NCI-H774 (cell line): Measurements from ENCODE around the gene PDZRN3.

Experiments used
- DNase-seq: peaks from one replicate; lab custom pipeline; 2025; lab: John Stamatoyannopoulos, UW

PDZRN3 gene

DNA sequence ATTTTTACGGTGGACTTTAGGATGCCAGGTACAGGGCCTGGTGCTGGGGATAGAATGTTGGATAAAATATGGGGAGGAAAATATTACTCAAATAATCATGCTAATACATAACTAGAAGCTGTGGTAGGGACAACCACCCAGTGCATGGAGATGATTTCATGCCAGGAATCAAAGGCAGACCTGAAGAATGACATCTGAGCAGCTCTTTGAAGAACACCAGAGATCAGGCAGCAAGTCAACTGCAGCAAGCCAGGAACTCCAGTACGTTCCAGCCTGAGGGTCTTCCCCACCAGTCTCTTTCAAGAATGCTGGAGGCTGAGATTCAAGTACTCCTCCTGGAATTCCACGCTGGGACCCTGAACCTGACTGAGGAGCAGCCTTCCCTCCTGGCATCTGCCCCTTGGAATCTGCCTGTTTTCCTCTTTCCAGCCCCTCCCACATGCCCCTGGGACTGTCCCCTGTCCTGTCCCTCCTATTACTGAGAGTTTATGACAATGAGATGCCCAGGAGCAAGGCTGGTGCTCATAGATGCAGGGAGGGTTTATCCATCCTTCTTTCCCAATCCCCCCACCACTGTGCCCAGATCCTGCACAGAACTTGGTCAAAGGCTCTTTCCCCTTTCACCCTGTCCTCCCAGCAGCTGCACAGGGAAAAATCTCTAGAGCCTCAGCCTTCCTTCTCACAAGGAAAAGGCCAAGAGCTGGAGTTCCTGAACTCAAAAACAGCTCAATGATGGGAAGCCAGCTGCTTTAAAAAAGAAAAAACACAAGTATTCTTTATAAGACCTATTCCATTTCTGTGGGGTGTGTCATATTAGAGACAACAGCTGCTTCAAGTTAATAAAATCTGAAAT, 68.0 kb downstream of the PDZRN3 start:
- DNase-seq, result no peak

DNA sequence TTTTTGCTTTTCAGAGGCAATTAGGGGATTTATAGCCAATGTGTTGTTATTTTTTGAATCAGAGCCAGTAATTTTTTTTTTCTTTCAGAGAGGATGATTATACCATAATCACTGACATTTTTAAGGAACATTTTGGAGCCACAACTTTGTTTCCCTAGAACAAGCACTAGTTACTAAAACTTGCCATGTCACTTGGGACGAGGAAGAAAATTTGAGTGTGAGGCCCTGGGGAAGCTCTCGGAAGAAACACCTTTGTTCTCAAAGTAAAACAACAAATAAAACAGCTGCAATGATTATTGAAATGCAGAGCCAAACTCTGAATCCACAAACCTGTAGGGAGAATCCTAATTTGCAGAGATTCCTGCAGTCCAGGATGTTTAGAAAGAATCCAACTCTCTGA, 69.7 kb downstream of the PDZRN3 start:
- DNase-seq, result no peak

DNA sequence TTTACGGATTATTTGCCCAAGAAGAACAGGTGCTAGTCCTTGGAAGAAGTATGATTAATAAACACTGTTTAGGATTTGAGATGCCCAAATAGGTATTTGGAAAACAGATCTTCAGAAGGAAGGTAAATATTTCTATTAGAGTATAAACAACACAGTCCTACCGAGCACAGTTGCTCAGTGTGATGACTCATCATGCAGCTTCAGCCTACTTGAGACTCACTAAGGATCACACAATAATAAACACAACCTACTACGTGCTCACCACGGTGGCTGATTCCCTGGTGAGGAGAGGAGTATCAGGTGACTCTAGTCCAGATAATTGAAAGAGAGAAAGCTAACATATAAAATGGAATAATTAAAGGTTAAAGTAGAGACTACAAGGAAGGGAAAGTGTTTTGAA, 72.0 kb downstream of the PDZRN3 start:
- DNase-seq, result no peak

DNA sequence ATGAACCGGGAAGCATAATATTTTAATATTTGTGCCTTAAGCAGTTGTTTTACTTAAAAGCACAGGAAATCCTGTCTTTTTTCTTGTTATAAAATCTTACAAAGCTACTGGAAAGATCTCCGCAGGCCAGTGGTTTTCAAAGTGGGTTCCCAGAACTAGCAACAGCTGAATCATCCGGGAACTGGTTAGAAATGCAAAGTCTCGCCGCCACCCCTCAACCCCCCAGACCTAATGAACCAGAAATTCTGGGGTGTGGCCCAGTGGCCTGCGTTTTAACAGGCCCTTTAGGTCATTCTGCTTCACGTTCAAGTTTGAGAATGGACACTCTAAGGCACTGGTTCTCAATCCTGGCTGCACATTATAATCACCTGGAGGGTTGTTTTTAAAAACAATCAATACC, 74.7 kb downstream of the PDZRN3 start:
- no peak for DNase-seq

DNA sequence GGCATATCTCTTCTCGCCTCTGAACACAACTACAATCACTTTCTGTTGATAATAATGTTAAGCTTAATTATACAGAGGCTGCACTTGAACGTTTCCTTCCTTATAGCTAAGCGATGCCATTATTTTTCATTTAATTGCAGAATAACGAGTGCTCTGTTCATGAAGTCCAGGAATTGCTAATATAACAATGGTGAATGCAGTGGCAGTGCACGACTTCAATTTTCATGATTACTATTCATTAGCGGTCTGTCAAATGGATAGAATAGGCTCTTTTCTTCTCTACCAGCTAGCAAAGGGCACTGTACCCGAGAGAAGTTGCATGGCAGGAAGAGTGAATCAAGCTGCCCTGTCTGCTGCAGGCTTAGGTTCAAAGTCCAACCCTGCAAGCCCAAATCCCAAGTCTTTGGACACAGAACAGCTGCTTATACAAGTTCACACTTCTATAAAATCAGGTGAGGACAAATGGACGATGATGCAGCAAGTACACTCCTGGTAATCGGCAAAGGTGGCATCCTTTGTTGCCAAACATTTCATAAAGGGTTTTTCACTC, 75.6 kb downstream of the PDZRN3 start:
- DNase-seq, result no peak

DNA sequence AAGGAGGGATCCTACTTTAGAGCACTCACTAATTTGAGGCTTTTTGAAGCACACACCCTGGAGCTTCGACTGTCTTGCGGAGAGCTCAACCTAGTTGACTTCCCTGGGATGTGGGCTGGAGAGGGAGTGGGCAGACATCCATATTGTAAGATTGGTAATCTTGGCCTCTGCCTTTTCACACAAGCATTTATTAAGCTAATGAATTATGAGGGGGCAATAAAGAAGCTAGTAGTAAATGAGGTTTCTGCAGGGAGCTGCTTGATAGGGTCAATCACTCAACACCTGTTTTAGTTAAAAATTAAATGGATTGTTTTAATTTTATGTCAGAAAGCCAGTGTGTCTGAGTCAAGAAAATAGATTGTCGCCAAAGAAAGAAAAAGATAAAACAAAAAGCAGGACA, 76.3 kb downstream of the PDZRN3 start:
- no peak for DNase-seq

DNA sequence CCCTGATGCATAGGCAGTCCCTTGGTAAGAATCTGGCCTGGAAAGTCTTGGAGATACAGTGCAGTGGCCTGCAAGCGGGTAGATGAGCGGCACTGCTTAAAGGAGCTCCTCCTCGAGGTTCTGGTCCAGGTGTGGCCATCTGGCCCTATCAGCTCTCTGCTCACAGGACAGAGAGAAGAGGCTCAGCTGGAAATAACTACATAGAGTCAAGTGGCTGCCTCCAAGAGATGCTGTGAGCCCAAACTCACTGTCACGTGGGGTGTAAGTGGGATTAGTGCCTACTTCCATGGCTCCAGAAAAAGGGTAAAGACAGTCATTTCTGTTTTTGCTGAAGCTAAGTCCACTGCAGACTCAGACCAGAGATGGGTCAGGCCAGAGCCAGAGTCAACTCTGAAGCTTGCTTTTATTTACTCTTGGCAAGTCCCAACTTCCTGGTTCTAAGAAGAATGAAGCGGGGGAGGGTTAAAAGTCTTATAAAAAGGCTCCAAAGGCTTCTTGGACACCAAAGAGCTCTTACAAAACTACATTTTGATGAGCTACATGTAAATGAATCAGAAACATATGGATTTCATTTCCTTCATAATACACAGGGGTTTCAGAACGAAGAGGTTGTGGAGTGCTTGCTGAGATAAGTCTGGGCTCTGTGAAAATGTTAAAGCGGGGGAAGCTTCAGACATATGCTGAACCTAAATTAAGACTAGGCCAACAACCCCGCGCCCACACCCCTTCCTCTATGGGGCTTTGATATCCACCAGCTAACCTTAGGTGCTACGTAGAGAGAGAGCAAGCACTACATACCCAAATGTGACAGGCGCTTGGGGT, 77.1 kb downstream of the PDZRN3 start:
- no peak for DNase-seq

DNA sequence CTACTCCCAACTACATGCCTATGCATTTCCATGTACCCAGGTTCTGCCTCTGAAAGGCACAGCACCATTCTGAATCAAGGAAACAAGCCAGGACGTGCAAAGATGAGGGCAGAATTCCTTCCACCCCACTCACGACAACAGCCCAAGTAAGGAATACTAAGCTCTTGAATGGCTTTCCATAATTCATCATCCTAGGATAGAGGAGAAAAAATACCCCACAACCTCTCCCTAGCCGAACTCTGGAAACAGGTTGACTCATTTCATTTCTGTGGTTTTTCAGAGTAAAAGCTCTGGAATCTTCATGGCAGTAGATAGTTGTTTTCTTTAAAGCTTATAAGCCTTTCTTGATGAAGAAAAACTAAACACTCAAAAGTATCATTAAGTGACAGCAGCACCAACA, 77.8 kb downstream of the PDZRN3 start:
- DNase-seq, result no peak

DNA sequence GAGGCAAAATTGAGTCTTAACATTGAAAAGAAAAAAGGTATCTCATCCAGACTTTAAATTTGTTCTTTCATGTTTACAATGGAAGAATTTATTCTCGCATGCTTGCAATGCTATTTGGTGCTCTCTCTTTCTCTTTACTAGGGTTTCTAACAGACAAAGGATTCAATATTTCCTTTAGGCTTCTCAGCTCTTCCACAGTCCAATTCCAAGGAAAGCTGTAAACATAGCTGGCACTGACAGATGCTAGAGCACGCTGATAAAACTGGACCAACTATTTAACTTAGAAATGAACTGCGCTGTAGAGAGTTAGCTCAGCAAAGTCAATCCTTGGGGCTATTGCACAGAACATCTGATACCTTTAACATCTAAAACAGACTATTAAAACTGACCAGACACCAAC, 81.3 kb downstream of the PDZRN3 start:
- no peak for DNase-seq

DNA sequence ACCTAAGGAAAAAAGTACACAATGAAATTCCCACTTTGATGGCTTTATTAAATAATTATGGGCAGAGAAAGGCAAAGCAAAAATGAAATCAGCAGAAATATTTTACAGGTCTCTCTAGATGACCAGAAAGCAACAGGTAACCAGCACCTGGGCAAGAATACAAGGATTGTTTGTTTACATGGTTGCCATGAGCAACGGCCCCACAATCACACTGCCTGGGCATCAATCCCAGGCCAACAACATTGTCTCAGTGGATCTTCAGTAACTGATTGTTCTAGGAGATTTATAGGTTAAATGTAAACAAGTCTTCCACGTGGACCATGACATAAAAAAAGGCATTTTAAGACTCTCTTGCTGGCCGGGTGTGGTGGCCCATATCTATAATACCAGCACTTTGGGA, 82.6 kb downstream of the PDZRN3 start:
- peak; percentile 74 for DNase-seq

DNA sequence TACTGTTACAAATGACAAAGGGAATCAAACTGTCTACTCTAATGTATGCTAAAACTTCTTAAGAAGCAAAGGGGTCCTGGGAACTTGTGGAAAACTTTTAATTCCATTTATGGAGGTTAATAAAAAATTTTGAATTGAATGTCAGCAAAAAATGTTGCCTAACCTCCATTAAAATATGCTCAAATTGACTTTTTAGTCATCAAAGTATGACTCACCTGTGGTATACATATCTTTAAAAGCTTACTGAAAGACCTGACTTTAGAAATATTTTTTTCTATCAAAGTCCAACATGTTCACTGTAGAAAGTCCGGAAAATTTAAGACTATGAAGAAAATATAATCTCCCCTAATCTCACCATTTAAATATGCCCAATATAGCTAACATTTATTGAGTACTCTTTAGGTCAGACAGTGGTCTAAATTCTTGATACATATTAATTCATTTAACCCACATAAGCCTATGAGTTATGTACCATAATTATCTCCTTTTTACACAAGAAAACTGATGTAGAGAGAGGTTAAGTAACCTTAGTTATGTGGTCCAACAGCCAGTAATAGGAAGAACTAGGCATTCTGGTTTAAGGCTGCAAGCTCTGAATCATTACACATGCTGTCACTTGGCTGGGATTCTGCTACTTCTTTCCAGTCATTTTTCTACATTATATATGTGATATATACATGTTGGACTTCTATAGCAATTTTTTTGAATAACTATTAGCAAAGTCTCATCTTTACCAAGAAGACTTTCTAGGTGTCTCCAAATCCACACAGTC, 83.6 kb downstream of the PDZRN3 start:
- DNase-seq, result no peak

DNA sequence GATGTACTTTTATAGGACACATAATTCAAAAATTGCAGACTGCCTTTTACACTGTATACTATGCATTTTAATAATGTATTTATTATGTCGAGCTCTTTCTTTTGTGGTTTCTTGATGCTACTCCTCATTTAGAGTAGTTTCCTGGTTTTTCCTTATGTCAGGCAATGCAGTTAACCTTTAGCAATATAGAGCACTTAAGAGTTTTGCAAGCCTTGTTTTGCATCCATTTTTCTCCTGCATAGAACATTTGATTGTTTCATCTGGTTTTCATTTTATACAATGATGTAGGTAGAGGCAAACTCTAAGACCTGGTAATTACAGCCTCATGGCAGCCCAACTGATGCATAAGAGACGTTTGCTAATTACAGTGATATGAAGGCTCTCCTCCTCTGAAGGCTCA, 86.3 kb downstream of the PDZRN3 start:
- no peak for DNase-seq

DNA sequence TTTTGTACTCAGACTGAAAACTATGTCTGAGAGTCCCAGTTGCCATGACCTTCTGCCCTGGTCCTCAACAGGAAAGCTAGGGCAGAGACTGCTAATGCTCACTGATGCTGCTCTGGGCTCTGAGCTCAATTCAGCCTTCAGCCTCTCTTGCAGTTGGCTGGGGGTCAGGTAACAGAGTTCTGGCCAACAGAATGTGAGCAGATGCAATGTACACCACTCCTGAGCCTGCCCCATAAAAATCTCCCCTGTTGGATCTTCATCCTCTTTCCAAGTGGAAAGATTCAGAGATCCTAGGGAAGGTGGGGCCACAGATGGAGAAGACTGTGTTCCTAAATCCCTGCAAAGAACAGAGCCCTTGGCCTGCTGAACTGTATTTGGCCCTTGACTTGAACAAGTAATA, 87.8 kb downstream of the PDZRN3 start:
- DNase-seq, result no peak

DNA sequence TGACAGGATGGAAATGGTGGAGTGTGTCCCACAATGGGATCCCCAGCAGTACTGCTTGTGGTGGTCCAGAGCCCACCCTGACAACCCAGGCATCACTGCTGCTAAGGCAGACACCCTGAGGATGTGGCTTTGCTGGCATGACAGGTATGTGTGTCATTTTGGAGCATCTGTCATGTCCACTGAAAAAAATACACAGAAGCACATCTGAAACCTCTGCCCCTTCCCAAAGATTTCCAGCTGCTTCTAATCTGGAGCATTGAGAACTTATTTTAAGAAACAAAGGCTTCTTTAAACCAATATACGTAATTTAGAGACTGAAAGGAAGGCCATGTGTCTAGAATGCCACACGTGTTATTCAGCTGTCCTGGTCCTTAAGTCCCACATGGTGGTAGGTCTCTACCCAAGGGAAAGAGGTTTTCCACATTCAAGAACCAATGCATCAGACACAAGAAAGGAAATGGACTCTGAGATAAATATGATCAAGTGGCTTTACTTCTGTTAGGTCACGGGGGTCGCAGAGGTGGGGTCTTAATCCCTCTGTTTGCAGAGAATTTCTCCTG, 88.3 kb downstream of the PDZRN3 start:
- no peak for DNase-seq

DNA sequence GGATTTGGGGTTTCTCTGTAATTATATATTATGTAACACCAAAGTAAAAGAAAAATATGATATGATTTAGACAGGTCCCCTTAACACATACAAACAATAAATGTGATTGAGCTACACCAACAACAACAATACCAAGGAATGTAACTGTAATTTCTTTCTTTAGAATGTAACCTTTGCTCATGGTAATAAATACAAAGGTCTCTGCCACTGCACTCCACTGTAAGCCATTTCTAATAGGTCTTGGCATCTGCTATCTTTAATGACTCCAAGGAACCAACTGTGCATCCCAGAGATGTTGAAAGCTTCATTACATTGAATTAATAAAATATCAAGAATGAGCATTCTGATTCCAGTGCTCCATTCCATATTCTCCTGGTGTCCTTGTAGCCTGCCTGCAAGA, 88.8 kb downstream of the PDZRN3 start:
- no peak for DNase-seq

DNA sequence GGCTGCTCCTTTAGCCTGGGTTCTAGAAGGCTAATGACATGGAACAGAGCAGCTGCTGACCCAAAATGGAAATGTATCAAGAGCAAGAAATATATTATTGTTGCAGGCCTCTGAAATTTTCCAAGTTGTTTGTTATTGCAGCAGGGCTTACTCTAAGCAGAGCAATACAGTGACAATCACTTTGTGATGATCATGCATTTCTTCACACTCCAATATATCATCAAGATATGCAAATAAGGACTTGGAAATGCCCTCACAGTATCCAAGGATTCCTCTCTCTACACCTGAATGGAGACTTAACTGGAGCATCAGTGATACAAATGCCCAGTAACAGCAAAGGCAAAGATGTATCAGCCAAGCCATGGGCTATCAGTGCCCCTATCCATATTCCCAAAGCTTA, 89.6 kb downstream of the PDZRN3 start:
- no peak for DNase-seq

DNA sequence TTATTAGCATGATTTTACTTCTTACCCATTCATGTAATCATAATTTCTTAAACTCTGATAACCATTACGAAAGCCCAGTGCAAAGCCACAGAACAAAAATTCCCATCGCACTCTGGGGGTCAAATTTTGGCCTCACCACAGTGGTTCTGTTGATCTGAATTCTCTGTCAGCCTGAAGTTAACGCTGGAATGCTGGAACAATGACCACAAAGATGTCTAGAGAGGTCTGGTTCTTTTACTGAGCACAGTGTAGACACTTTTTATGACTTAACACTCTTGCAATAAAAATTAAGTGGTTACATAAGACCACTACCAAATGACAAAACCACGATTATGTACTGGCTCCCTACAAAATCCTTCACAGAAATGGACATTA, 94.7 kb downstream of the PDZRN3 start:
- DNase-seq, result no peak

DNA sequence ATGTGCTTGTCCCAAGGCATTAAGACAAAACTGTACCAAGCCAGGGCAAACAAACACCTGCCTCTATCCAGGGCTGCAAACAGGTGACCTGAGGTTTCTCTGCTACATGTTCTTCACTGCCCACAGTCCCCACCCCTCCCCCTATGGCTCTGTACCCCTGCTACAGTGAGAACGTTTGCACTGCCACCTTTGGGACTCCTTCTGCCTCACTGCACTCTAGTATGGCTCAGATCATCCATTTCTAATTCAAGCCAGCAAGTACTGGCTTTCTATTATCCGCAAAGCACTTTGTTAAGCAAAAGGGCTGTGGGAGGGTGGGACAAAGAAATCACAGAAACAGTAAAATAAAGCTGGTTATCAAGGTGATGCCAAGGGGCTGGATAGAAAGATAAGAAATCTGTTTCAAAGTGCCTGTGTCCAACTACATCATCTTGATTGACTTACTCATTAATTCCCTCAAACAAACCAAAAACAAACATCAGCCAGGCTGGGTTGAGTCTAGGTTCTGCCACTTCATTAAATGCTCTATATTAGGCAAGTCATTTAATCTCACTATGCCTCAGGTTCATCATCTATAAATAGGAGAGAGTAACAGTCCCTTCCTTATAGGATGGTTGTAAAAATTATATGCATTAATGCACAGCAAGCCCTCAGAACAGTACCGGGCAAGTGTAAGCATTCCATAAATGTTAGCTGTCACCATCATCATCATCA, 95.3 kb downstream of the PDZRN3 start:
- no peak for DNase-seq

DNA sequence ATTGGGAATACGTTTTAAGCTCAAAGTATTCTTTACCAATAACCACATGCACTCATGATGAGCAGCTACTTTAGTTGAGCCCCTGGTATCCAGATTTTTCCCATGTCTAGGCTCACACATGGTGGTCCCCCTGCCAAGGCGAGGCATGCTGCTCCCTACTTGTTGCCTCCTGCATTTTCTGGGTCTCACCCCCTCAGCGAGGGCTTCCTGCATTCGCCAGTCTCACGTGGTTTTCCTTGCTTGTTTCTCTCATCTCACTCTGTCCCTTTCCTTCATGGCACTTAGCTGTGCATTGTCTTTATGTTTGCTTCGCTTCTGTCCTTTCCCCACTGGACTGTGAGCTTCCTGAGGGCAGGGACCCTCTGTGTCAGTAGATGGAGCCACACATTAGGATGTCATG, 99.2 kb downstream of the PDZRN3 start:
- DNase-seq, result no peak

DNA sequence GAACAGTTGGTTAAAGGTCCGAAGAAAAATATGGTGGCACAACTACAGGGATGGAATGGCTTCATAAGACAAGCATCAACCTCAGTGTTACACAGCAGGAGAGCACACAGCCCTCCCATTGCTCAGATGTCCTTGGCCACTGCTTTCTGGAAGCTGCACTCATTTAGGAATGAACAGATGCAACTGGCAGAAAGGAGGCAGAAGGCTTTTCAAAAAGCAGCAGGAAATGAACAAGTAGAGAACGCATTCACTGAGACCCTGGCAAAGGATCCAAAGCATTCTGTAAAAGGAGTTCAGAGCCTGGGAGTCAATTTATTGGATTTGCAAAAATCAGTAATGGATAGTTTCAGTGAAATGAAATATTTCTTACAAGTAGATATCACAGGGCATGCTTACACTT, 101.1 kb downstream of the PDZRN3 start:
- DNase-seq, result no peak

DNA sequence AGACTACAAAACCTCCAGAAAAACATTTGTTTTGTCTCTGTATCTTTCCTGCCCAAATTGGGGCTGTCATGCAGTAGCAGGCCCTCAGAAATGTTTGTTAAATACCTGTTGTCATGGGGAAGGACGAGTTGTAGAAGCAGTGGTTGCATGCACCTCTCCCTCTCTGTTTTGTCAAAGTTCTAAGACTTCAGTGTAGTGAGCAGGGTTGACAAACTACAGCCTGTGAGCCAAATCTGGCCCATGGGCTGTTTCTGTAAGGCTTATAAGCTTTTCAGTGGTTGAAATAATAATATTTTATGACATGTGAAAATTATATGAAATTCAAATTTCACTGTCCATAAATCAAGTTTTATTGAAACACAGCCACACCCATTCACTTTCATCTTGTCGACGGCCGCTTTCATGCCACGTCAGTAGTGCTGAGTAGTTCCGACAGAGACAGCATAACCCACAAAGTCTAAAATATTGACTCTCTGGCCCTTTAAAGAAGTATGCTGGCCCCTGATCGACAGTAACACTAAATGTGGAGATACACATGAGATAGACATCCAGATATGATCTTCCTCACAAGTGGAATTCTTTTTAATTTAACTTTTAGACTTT, 102.9 kb downstream of the PDZRN3 start:
- DNase-seq, result no peak
